Upper lobe of left lung (tissue), 6 donors: ENCODE data around the gene STON2. TPM values are rescaled to one million over a fixed set of nuclear protein-coding genes. Genes with fewer than 3 reads are reported as not detected.

Source experiments
- ATAC-seq, 2 donors: fragments of 200-7000 bp; cut with Tn5 transposase; one replicate each; pipeline ENCODE4 v1.9.1; 2022; ENCODE audit warnings: mild to moderate bottlenecking in 2 of 2, moderate library complexity in 2 of 2; ENCODE audit not compliant: low FRiP score in 2 of 2
- DNase-seq, 2 donors: peaks; one replicate each; pipeline ENCODE4 v3.0.0-alpha.2; 2019 to 2020
- H3K27ac ChIP-seq, 4 donors: fragments of 200-600 bp; sonication (generic); one replicate each; pipeline ENCODE4 v1.5.1; 2016 to 2019
- H3K27me3 ChIP-seq, 4 donors: fragments of 200-600 bp; sonication (generic); one replicate each; pipeline ENCODE4 v1.5.1; 2017 to 2019
- H3K36me3 ChIP-seq, 4 donors: fragments of 200-600 bp; sonication (generic); one replicate each; pipeline ENCODE4 v1.5.1; 2016 to 2019
- H3K4me1 ChIP-seq, 4 donors: fragments of 200-600 bp; sonication (generic); one replicate each; pipeline ENCODE4 v1.5.1; 2018 to 2019
- H3K4me3 ChIP-seq, 4 donors: fragments of 200-600 bp; sonication (generic); one replicate each; pipeline ENCODE4 v1.5.1; 2017 to 2019; ENCODE audit warnings: mild to moderate bottlenecking in 2 of 4, moderate library complexity in 1 of 4
- H3K9me3 ChIP-seq, 4 donors: fragments of 200-600 bp; sonication (generic); one replicate each; pipeline ENCODE4 v1.5.1; 2018 to 2019
- CTCF ChIP-seq, 6 experiments: fragments of 450-650 bp in 4 of 6; fragments of 200-600 bp in 2 of 6; sonication (generic) in 2 of 6; IDR thresholded peaks; one replicate each; pipeline ENCODE4 v1.5.1; 2016 to 2019; ENCODE audit warnings: antibody characterized with exemption in 6 of 6
- EP300 ChIP-seq, 4 donors: sonication (generic); formaldehyde crosslinking; IDR thresholded peaks; one replicate each; pipeline ENCODE4 v1.5.1; 2017; ENCODE audit warnings: antibody characterized with exemption in 4 of 4, control low read depth in 2 of 4
- POLR2A ChIP-seq, 4 donors: fragments of 450-650 bp; IDR thresholded peaks; one replicate each; pipeline ENCODE4 v1.5.1; 2016 to 2017; ENCODE audit warnings: antibody characterized with exemption in 4 of 4, mild to moderate bottlenecking in 2 of 4
- POLR2AphosphoS5 ChIP-seq, 2 donors: sonication (generic); formaldehyde crosslinking; IDR thresholded peaks; one replicate each; pipeline ENCODE4 v1.5.1; 2017; ENCODE audit warnings: antibody characterized with exemption in 2 of 2
- WGBS, 2 donors: methylation state at CpG; one replicate each; pipeline ENCODE4 v1.1.5; 2017 to 2018; 5-methylcytosine and 5-hydroxymethylcytosine counted together
- total RNA-seq, 6 donors: library from RNA; depleted of rRNA in 4 of 6; stranded (reverse); fragments of >200 nt in 4 of 6; gene quantifications; one replicate each; pipeline versions ENCODE4 v1.1.0 to v1.2.1, GENCODE V29; 2016 to 2021
- donor health status: DM: no; HTN: no; CAD: no; lungs with moderate emphysema.
- donor health status: DM: no; HTN: yes; CAD: no; lungs with severe emphysema.

Gene STON2
- total RNA-seq, 6 donors from 2014 or later = 22.3 to 34.8 (median 26.7) TPM

GRCh38 chr14:81414123-81414522, 14.0 kb upstream of the STON2 start:
- H3K27ac ChIP-seq = no peak overlapping the region
- DNase-seq (no peak), ATAC-seq (no peak)
- no peak overlapping the region for H3K4me3 ChIP-seq
- peaks cover 0 to 6% (median 0%) of the 10 kb centered on the region in 4 donors for H3K4me1 ChIP-seq
- TF ChIP-seq POLR2A (IDR thresholded peaks at IDR 0.05) = no peak
- TF ChIP-seq POLR2AphosphoS5 (IDR thresholded peaks at IDR 0.05) = no peak
- 87% methylated on average over 4 of the region's 4 CpGs for WGBS, 2 donors
- no peaks in the 10 kb centered on the region for H3K9me3 ChIP-seq
- no peaks in the 10 kb centered on the region for H3K36me3 ChIP-seq
- no peaks in the 10 kb centered on the region for H3K27me3 ChIP-seq

- Histone ChIP-seq H3K4me3 (no peak overlapping the region), H3K9me3 (no peaks in the 10 kb centered on the region), H3K27me3 (no peaks in the 10 kb centered on the region), H3K27ac (no peak overlapping the region), H3K4me1 (peaks cover 0 to 6% (median 0%) of the 10 kb centered on the region in 4 donors), H3K36me3 (no peaks in the 10 kb centered on the region)
- WGBS, 2 donors = 69 to 75% methylated on average over 19 of the region's 19 CpGs
- DNase-seq (peak in 1 of 2 donors; percentile 24), ATAC-seq (no peak)
- no peak for TF ChIP-seq CTCF (IDR thresholded peaks at IDR 0.05)
- no peak for TF ChIP-seq EP300 (IDR thresholded peaks at IDR 0.05)
- no peak for TF ChIP-seq POLR2A (IDR thresholded peaks at IDR 0.05)
- TF ChIP-seq POLR2AphosphoS5 (IDR thresholded peaks at IDR 0.05) = no peak
Measured at GRCh38 chr14:81412779-81413178, 12.7 kb upstream of the STON2 start.

GRCh38 chr14:81408595-81408994, 8.5 kb upstream of the STON2 start:
- no peak for ATAC-seq
- WGBS, 2 donors = 81 to 84% methylated on average over 1 of the region's 1 CpG
- H3K36me3 ChIP-seq = no peaks in the 10 kb centered on the region
- no peak overlapping the region for H3K4me3 ChIP-seq
- no peaks in the 10 kb centered on the region for H3K27me3 ChIP-seq
- no peak overlapping the region for H3K27ac ChIP-seq
- no peaks in the 10 kb centered on the region for H3K4me1 ChIP-seq
- DNase-seq = no peak
- no peak for TF ChIP-seq EP300 (IDR thresholded peaks at IDR 0.05)
- TF ChIP-seq POLR2AphosphoS5 (IDR thresholded peaks at IDR 0.05) = no peak
- TF ChIP-seq CTCF (IDR thresholded peaks at IDR 0.05) = no peak
- TF ChIP-seq POLR2A (IDR thresholded peaks at IDR 0.05) = no peak
- no peaks in the 10 kb centered on the region for H3K9me3 ChIP-seq

GRCh38 chr14:81406863-81407262, 6.7 kb upstream of the STON2 start:
- TF ChIP-seq CTCF (IDR thresholded peaks at IDR 0.05) (no peak), POLR2AphosphoS5 (IDR thresholded peaks at IDR 0.05) (no peak), POLR2A (IDR thresholded peaks at IDR 0.05) (no peak), EP300 (IDR thresholded peaks at IDR 0.05) (no peak)
- peak in 1 of 2 donors; percentile 77 for ATAC-seq
- H3K4me1 ChIP-seq = peaks cover 0 to 3% (median 0%) of the 10 kb centered on the region in 4 donors
- H3K4me3 ChIP-seq = no peak overlapping the region
- H3K9me3 ChIP-seq = no peaks in the 10 kb centered on the region
- H3K27ac ChIP-seq = no peak overlapping the region
- no peaks in the 10 kb centered on the region for H3K27me3 ChIP-seq
- 29 to 33% methylated on average over 4 of the region's 4 CpGs for WGBS, 2 donors
- no peak for DNase-seq
- no peaks in the 10 kb centered on the region for H3K36me3 ChIP-seq

- Histone ChIP-seq H3K36me3 (no peaks in the 10 kb centered on the region), H3K9me3 (no peaks in the 10 kb centered on the region), H3K27me3 (no peaks in the 10 kb centered on the region), H3K4me3 (no peak overlapping the region), H3K27ac (peak overlapping the region in 3 of 4 donors; percentile 34 to 62 (median 61)), H3K4me1 (peaks cover 0 to 6% (median 4%) of the 10 kb centered on the region in 4 donors)
- 48 to 65% methylated on average over 2 of the region's 2 CpGs for WGBS, 2 donors
- ATAC-seq (peak in 1 of 2 donors; percentile 50), DNase-seq (no peak)
- TF ChIP-seq CTCF (IDR thresholded peaks at IDR 0.05) (no peak), EP300 (IDR thresholded peaks at IDR 0.05) (no peak), POLR2AphosphoS5 (IDR thresholded peaks at IDR 0.05) (no peak), POLR2A (IDR thresholded peaks at IDR 0.05) (no peak)
Measured at GRCh38 chr14:81402123-81402495, 2.0 kb upstream of the STON2 start.
